PC-3 (cell line): ENCODE results near the gene MIB1. TPM values are rescaled to one million over a fixed set of nuclear protein-coding genes. Genes with fewer than 3 reads are reported as not detected.
A peak's percentile ranks its signal among the peaks of the same experiment; 100 is the strongest.

ENCODE experiments used
- ATAC-seq: fragments of 200-7000 bp; cut with Tn5 transposase; 2 replicates; pipeline ENCODE4 v1.9.1; 2020; ENCODE audit warnings: mild to moderate bottlenecking, moderate library complexity
- BruUV-seq: library from RNA; stranded (reverse); fragments of 400-500 nt; replicated peaks from 2 replicates; lab custom pipeline; 2021; lab: Mats Ljungman, UMichigan
- CTCF ChIA-PET: fragments of 300-600 bp; sonication (Branson Sonifier 250); formaldehyde crosslinking; loops from one replicate; lab custom pipeline; 2022; ENCODE audit warnings: antibody characterized with exemption; lab: Charles Lee
- POLR2A ChIA-PET: fragments of 300-600 bp; sonication (Branson Sonifier 250); formaldehyde crosslinking; loops from one replicate; lab custom pipeline; 2022; ENCODE audit warnings: antibody characterized with exemption; ENCODE audit not compliant: unreplicated experiment; lab: Charles Lee
- DNase-seq: peaks from one replicate; pipeline ENCODE4 v3.0.0-alpha.2; 2015
- H2AFZ ChIP-seq: fragments of 300-600 bp; sonication (generic); 2 replicates; pipeline ENCODE4 v1.6.0; 2016; ENCODE audit warnings: antibody characterized with exemption, low read length
- H3F3A ChIP-seq: fragments of 300-600 bp; sonication (generic); one replicate; pipeline ENCODE4 v1.6.0; 2017; ENCODE audit warnings: antibody characterized with exemption, low read length, control low read depth, mild to moderate bottlenecking; ENCODE audit not compliant: unreplicated experiment
- H3K27ac ChIP-seq: fragments of 300-600 bp; sonication (generic); 2 replicates; pipeline ENCODE4 v1.5.1; 2016; ENCODE audit warnings: mild to moderate bottlenecking, low read length
- H3K27me3 ChIP-seq: fragments of 300-600 bp; sonication (generic); 2 replicates; pipeline ENCODE4 v1.6.1; 2016; ENCODE audit warnings: low read length, mixed read lengths
- H3K36me3 ChIP-seq: fragments of 300-600 bp; sonication (generic); 2 replicates; pipeline ENCODE4 v1.6.1; 2016; ENCODE audit warnings: low read depth, mixed run types, low read length, mixed read lengths
- H3K4me1 ChIP-seq: fragments of 300-600 bp; sonication (generic); 2 replicates; pipeline ENCODE4 v1.5.1; 2016; ENCODE audit warnings: low read length; ENCODE audit not compliant: insufficient read depth
- H3K4me2 ChIP-seq: fragments of 300-600 bp; sonication (generic); 2 replicates; pipeline ENCODE4 v1.6.0; 2016; ENCODE audit warnings: low read length
- H3K4me3 ChIP-seq: fragments of 300-600 bp; sonication (generic); 2 replicates; pipeline ENCODE4 v1.5.1; 2016; ENCODE audit warnings: mild to moderate bottlenecking, low read length, mixed read lengths
- H3K79me2 ChIP-seq: fragments of 300-600 bp; sonication (generic); 2 replicates; pipeline ENCODE4 v1.6.1; 2017; ENCODE audit warnings: low read length, mixed read lengths
- H3K9ac ChIP-seq: fragments of 300-600 bp; sonication (generic); 2 replicates; pipeline ENCODE4 v1.6.0; 2016; ENCODE audit warnings: mild to moderate bottlenecking, low read length
- H3K9me2 ChIP-seq: fragments of 300-600 bp; sonication (generic); replicated peaks from 2 replicates; pipeline ENCODE4 v1.6.1; 2016; ENCODE audit warnings: mixed run types, low read length, mixed read lengths
- H3K9me3 ChIP-seq: fragments of 300-600 bp; sonication (generic); 2 replicates; pipeline ENCODE4 v1.6.1; 2016; ENCODE audit warnings: low read length, mixed read lengths
- H4K20me1 ChIP-seq: fragments of 300-600 bp; sonication (generic); 2 replicates; pipeline ENCODE4 v1.6.1; 2016; ENCODE audit warnings: low read length, mixed read lengths
- EZH2 ChIP-seq: fragments of 300-600 bp; sonication (generic); IDR thresholded peaks from one replicate; pipeline ENCODE4 v1.6.1; 2017; ENCODE audit warnings: antibody characterized with exemption, mild to moderate bottlenecking, low read length; ENCODE audit not compliant: unreplicated experiment
- EZH2phosphoT487 ChIP-seq: fragments of 300-600 bp; sonication (generic); IDR thresholded peaks from 2 replicates; pipeline ENCODE4 v1.6.1; 2018; ENCODE audit warnings: mild to moderate bottlenecking, antibody characterized with exemption, low read length, borderline replicate concordance
- intact Hi-C: fragments of 100-400 bp; cut with micrococcal nuclease; formaldehyde crosslinking; loops from 2 replicates; pipeline ENCODE4 v1.9.0; 2023
- total RNA-seq: library from RNA; depleted of rRNA; stranded (reverse); fragments of >200 nt; gene quantifications from 2 replicates; pipeline ENCODE4 v1.2.3, GENCODE V29; 2014
- TF ChIP-seq, protein P1 (sequence below): fragments of 300-600 bp; sonication (generic); conservative IDR thresholded peaks from 2 replicates; pipeline ENCODE4 v1.5.1; 2017; ENCODE audit warnings: antibody characterized with exemption, low read depth, mild to moderate bottlenecking, low read length

The MIB1 gene
- total RNA-seq, 1 experiment from 2014 or later, result 25.1 TPM

DNA sequence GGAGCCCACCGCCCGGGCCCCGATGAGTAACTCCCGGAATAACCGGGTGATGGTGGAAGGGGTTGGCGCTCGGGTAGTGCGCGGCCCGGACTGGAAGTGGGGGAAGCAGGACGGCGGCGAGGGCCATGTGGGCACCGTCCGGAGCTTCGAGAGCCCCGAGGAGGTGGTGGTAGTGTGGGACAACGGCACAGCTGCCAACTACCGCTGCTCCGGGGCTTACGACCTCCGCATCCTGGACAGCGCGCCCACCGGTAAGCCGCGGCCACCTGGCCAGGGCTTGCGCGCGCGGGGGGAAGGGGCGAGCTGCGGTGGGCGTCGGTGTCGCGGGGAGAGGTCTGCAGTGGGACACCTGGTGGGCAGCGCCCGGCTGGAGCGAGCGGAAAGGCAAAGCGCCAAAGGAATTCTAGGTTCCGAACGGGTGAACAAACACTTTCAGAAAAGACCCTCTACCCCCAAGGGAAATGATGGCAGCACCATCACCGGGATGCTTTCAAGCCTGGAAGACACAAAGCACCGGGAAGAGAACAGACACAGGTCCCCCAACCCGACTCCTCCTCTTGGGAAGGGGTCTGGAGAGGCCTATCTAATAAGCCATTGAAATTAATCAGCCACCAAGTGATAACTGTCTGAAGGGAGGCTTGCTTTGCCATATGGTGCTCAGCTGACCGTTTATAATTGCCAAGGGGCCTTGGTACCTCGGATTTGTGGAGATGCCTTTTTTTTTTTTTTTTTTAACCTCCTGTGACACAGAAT is 1.1 kb downstream of the MIB1 start:
- peaks cover 27% of the 10 kb centered on the region for H3K4me1 ChIP-seq
- H3K4me2 ChIP-seq, result peak overlapping the region; percentile 88
- CTCF ChIA-PET, result interaction anchor here (1.7 kb wide), 1 partner anchor 141 kb away, joined by 9 read pairs; the partner anchor contains the start of gene ESCO1
- H3K9me2 ChIP-seq, result no peaks in the 10 kb centered on the region
- intact Hi-C loops, result loop anchor here (2.0 kb wide), 2 partner anchors 37 to 103 kb away; partner anchors contain the start of gene ABHD3
- H3K27ac ChIP-seq, result no peak overlapping the region
- H3K36me3 ChIP-seq, result no peaks in the 10 kb centered on the region
- peak overlapping the region; percentile 94 for H2AFZ ChIP-seq
- H3K9ac ChIP-seq, result peak overlapping the region; percentile 97
- DNase-seq, result no peak
- POLR2A ChIA-PET, result interaction anchor here (0.6 kb wide), 1 partner anchor 67 kb away, joined by 14 read pairs; no protein-coding TSS in a partner anchor
- no peaks in the 10 kb centered on the region for H3K9me3 ChIP-seq
- H3K27me3 ChIP-seq, result no peaks in the 10 kb centered on the region
- H3K4me3 ChIP-seq, result peak overlapping the region; percentile 88
- H3F3A ChIP-seq, result no peaks in the 10 kb centered on the region
- no peak for TF ChIP-seq EZH2phosphoT487
- TF ChIP-seq, protein P1, sequence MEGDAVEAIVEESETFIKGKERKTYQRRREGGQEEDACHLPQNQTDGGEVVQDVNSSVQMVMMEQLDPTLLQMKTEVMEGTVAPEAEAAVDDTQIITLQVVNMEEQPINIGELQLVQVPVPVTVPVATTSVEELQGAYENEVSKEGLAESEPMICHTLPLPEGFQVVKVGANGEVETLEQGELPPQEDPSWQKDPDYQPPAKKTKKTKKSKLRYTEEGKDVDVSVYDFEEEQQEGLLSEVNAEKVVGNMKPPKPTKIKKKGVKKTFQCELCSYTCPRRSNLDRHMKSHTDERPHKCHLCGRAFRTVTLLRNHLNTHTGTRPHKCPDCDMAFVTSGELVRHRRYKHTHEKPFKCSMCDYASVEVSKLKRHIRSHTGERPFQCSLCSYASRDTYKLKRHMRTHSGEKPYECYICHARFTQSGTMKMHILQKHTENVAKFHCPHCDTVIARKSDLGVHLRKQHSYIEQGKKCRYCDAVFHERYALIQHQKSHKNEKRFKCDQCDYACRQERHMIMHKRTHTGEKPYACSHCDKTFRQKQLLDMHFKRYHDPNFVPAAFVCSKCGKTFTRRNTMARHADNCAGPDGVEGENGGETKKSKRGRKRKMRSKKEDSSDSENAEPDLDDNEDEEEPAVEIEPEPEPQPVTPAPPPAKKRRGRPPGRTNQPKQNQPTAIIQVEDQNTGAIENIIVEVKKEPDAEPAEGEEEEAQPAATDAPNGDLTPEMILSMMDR, result no peak
- ATAC-seq, result peak; percentile 6
- H3K79me2 ChIP-seq, result peaks cover 54% of the 10 kb centered on the region
- peaks cover 19% of the 10 kb centered on the region; the same call in 1 of the 2 replicates for H4K20me1 ChIP-seq
- TSS peak; percentile 34 for BruUV-seq

DNA sequence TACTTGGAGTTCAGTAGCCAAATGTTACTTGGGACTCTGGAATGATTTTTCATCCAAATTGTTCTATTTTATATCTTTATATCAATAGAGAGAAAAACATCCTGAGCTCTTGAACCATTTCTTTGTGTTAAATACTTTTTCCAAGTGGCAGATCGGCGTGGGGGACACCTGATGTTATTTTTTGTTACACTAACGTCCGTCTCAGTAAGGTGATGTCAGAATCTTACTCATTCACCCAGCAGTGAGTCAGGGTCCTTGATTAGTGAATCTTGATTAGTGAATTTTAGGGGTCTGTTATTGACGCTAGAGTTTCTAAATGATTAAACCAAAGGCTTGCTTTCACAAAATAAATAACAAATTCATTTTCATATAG is 1.7 kb downstream of the MIB1 start:
- BruUV-seq, result no TSS peak

More for the DNA sequence above, 1.7 kb downstream of the MIB1 start:
- peak overlapping the region; percentile 88 for H3K4me2 ChIP-seq
- TF ChIP-seq EZH2, result no peak
- TF ChIP-seq, protein P1, result no peak
- no peak for TF ChIP-seq EZH2phosphoT487
- ChIA-PET CTCF (no interaction called here), POLR2A (interaction anchor here (0.6 to 0.8 kb wide), 2 partner anchors 102 to 142 kb away, joined by 3 to 5 read pairs; partner anchors contain the start of gene ESCO1)
- H3K79me2 ChIP-seq, result peaks cover 60% of the 10 kb centered on the region
- H3K36me3 ChIP-seq, result no peaks in the 10 kb centered on the region
- peaks cover 27% of the 10 kb centered on the region for H3K4me1 ChIP-seq
- peak overlapping the region; percentile 94 for H2AFZ ChIP-seq
- H3K4me3 ChIP-seq, result peak overlapping the region; percentile 88
- no peak for ATAC-seq
- no peak overlapping the region for H3K27ac ChIP-seq
- no peaks in the 10 kb centered on the region for H3K27me3 ChIP-seq
- peaks cover 25% of the 10 kb centered on the region; the same call in 1 of the 2 replicates for H4K20me1 ChIP-seq
- no peaks in the 10 kb centered on the region for H3K9me2 ChIP-seq
- peak; percentile 43 for DNase-seq
- intact Hi-C loops, result no loop called here
- H3K9ac ChIP-seq, result peak overlapping the region; percentile 97
- H3K9me3 ChIP-seq, result no peaks in the 10 kb centered on the region
- H3F3A ChIP-seq, result no peaks in the 10 kb centered on the region
